Activated T-helper 1 cell treated with Interleukin-2 at 50 U/mL for 16 hours (primary cell): ENCODE results near the gene PIK3C2G.

Experiments used
- DNase-seq: peaks from one replicate; pipeline ENCODE4 v3.0.0-alpha.2; 2020; ENCODE audit warnings: low read depth

Gene PIK3C2G

DNA sequence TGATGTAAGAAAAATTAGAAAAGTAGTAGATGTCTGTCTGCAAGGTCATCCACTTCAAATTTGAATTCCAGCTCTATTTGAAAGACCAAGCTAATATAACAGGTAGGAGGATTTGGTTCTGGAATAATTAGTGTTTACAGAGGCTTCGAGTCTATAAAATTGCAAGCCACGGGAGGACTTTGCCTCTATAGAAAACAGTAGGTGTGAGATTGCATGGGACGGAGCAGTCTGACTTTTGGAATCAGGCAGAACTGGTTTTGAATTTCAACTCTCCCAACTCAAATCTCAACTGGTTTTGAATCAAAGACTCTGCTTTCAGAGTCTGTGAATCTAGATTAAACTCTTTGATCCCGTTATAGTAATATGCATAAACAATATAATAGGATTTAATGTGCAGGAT lies 82.4 kb downstream of the PIK3C2G start:
- no peak for DNase-seq

DNA sequence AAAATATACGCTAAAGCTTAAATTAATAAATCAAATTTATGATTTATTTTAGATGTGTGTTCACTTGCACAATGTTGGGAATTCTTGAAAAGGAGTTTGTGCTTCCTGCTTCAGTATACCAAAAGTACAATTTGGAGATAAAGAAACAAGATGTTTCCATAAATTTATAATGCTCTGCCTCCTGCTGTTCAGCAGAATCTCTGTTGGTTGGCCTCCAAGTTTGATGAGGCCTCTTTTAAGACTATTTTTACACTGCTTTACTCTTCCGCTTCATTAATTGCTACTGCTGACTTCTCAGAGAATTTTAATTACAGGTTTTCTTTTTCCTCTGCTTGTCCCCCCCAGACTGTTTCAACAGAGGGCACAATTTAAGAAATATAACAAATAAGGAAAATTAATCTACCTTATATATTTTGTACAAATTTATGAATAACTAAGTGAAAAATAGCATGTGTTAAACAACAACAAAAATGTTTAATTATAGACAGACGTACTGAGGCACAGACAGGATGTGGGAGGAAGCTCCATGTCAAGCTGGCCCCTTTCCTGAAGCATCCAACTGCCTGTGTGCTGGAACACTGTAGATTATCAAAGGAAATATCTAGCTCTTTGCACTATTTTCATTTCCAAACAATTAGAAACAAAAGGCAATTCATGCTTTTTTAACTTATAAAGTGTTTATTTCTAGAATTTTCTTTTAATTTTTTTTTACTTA lies 83.9 kb downstream of the PIK3C2G start:
- no peak for DNase-seq

DNA sequence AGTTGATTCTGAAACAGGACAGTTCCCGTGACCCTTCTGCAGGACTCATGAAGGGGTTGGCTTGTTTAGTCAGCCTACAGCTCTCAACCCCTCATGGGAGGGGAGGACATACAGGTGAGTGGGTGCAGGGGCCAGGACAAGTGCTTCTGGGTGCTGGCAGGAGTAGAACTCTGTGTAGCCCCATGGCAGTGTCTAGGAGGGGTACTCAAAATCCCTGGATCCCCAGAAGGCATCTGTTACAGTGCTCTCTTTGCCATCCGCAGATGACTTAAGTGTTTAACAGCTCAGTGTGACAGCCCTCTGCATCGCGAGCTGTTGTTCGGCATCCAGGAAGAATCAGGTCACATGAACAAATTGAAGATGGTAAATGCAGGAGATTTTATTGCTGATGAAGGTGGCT lies 91.0 kb downstream of the PIK3C2G start:
- DNase-seq: no peak

DNA sequence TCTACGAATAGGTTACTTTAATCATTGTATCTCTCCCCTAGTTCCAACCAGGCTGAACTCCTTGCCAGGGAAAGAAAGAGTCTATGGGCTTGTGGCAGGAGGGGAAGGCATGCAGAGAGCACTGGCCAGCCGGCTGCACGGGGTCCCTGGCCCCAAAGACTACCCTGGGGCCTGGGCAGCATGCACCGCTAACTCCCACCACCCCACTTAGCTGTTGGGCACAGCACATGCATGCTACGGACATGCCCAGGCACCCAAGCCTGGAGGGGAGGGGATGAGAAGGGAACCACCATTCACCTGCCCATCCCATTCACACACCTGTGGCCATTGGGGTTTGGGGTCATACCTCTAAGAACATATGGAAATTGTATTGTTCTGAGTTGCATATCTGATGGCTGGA lies 94.1 kb downstream of the PIK3C2G start:
- DNase-seq: no peak

DNA sequence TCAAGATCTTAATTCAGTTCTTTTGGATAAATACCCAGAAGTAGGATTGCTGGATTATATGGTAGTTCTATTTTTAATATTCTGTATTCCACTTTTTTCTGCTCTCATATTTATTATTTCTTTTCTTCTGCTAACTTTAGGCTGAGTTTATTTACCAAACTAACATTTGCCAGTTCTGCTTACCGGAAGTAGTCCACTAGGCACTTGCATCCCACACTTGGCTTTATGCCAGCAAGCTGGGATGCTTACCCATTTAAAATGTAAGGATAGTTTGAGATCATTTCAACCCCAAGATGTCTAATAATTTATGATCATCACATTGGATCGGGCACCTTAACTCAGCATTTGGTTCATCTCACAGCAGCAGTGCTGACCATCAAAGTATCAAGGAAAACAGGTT lies 96.8 kb downstream of the PIK3C2G start:
- no peak for DNase-seq

DNA sequence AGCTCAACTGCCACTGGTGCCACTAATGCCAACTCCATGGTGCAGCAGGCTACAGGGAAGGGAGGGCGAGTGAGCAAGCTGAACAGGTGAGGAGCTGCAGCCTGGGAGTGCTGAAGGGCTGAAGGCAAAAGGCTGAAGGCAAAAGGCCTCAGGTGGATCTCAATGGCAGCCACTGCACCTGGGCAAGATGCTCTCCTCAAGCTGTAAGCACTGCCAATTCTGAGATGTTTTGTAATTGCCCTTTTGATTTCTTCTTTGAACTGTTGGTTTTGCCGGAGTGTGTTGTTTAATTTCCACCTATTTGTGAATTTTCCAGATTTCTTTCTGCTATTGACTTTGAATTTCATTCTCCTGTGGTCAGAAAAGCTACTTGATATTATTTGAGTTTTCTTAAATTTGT lies 97.6 kb downstream of the PIK3C2G start:
- no peak for DNase-seq

DNA sequence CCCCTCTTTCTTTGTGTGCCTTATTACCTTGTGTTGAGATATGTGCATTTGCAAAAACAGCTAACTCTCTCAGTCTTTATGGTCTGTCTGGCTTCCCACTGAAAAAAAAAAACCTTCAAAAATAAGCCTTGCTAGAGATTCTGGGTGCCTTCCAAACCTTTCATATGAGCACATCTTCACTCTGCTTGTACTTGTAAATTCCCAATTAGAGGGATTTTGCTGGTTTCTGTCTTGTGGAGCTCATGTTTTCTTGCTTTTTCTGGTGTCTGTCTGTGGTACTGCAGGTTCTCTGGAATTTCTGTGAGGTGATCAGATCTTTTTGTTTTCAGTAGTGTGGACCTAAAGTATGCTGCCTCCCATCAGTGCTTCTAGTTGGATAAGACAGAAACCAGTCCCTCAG lies 100.1 kb downstream of the PIK3C2G start:
- DNase-seq: no peak

DNA sequence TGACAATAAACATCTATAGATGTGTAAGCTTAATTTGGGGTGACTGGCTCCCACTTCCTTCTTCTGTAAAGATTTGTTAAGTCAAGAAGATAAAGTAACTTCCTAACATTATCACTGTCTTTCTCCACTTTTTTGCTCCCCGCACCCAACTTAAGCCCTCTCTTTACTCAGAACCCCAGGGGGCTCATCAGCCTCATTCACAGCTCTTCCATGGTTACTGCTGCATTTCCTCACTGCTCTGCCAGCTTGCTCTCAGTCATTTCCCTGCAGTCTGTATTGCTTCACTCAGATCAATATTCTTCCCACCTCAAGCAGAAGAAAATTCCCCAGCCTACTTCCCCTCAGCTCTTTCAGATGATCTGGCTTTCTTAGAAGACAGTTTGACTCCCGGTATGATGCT lies 102.0 kb downstream of the PIK3C2G start:
- no peak for DNase-seq

DNA sequence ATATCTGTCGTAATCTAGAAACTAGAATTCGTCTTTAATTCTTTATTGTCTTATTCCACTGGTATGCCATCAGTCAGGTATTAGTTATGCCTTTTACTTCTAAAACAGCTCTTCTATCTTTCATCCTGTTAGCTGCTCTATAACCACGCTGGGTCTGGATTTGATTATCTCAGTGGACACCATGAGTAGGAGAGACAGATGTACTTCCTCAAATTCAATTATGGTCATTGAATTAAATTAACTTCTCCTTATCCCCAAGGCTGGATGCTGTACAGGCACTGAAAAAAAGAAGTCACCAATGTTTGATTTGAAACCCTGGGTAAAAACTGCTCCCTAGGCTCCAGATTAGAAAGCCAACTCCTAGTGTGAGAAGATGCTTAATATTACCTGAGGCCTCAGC lies 107.3 kb downstream of the PIK3C2G start:
- DNase-seq: no peak

DNA sequence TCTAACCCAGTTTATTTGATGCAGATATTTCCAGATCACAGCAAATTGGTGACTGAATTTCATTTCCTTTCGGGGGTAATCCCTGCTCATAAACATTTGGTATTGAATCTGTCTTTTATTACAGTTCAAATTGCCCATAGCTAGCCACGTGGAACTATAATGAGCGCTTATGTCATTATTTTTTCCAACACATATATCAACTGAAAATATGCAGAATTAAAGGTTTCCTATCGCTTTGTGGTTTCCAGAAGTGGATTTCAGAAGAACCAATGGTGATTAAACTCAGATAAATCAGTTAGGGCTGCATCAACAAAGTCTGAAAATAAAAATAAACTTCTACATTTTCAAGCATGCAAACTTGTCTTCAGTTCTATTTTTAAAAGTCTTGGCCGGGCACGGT lies 111.9 kb downstream of the PIK3C2G start:
- no peak for DNase-seq

DNA sequence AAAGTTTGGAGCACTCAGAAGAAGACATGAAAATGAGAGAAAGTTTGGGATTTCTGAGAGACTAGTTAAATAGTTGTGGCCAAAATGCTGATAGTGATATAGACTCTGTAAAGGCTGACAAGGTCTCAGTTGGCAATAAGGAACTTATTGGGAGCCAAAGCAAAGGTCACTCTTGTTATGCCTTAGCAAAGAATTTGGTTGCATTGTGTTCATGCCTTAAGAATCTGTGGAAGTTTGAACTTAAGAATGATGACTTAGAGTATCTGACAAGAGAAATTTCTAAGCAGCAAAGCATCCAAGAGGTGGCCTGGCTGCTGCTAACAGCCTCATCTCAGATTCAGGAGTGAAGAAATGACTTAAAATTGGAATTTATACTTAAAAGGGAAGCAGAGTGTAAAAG lies 113.8 kb downstream of the PIK3C2G start:
- DNase-seq: no peak

DNA sequence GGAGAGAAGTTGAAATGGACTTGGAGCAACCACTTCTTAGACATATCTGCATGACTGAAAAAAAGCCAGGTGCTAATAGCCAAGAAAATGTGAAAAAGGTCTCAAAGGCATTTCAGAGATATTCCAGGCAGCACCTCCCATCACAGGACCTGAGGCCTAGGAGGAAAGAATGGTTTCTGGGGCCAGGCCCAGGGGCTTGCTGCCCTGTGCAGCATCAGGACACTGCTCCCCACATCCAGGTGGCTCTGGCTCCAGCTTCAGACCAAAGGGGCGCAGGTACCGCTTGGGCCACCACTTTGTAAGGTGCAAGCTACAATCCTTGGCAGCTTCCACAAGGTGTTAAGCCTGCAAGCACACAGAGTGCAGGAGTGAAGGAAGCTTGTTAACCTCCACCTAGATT lies 114.3 kb downstream of the PIK3C2G start:
- DNase-seq: no peak

DNA sequence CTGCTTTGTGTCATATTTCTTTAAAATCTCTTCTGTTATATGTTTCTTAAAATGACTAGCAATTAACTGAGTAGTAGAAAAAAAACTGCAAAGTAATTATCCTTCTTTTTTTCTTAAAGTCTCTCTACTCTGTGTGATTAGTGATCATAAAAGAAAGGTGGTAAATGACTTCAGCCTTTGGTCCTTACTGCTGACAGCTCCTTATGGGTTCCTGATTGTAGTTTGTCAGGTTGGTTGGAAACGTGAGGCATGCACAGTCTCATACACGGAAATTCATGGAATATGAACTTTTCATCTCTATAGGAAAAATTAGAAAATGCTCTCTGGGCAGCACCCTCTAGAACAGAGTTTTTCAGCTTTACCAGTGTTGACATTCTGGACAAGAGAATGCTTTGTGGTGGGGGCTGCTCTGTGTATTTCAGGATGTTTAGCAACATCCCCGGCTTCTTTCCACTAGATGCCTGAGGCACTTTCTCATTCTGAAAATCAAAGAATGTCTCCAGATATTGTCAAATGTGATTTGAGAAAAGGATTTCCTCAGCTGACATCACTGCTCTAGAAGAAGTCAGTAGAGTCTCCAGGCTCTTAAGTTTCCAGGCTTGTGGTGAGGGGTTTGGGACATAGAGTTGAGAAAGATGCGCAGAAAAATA lies 121.0 kb downstream of the PIK3C2G start:
- no peak for DNase-seq

DNA sequence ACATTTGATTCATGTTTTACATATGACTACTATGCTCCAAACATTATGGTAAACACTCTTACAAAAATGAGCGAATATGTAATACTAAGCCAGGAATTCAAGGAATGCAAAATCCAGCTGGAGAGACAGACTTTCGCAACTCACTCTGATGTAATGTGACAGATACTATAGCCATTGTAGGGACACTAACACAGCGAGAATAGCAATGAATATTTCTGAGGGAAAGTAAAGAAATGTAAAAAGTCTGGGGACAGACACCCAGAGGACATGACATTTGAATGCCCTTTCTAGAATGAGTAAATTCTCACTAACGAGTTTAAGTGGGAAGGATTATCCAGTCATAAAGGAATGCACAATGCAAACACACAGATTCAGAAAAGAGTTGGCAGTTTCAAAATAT lies 121.9 kb downstream of the PIK3C2G start:
- DNase-seq: no peak

DNA sequence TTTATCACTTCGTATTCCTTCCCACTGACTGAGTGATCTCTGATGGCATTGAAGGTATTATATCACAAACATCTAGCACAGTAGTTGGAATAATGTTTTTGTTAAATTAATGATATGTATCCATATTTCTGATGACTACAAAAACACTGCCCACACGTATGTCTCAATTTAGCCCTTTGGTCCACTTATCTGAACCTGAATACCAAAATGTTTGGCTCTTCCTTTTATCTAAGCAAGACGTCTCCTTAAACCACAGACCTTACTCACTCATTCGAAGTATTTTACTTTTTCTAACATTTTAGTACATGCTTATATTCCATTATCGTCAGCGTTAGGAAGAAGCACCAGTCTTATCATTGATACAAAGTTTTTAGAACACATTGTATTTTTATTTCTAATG lies 126.4 kb downstream of the PIK3C2G start:
- DNase-seq: no peak

DNA sequence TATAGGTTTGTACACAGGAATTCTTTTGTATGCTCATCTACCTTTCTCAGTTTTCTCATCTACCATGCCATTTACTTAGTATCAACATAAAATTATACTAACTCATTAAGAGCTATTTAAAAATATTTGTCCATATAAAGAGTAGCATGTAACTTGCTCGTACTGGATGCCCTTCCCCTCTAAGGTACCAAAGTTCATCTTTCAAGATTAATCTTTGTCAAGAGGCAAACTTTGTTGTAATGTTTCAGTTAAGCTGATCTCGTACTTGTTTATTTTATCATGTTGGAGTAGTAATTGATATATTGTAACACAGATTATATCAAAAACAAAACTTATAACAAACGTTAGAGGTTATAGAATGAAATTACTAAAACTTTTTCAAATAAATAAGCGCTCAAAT lies 128.5 kb downstream of the PIK3C2G start:
- no peak for DNase-seq

DNA sequence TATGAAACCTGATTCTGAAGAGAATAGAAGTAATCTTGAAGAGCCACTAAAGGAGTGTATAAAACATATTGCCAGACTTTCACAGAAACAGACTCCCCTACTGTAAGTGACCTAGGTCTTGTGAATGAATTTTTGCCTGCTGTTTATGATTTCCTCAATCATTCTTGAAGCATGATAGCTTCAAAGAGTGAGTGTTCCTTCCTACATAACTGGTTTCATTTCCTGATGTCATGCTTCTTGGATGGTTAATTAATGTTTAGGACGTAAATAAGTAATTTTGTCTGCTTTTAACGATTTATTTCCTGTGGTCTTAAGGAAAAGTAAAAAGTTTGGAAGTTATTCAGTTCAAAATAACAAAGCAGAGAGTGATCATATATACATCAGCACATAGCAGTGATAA lies 129.8 kb downstream of the PIK3C2G start:
- DNase-seq: no peak

DNA sequence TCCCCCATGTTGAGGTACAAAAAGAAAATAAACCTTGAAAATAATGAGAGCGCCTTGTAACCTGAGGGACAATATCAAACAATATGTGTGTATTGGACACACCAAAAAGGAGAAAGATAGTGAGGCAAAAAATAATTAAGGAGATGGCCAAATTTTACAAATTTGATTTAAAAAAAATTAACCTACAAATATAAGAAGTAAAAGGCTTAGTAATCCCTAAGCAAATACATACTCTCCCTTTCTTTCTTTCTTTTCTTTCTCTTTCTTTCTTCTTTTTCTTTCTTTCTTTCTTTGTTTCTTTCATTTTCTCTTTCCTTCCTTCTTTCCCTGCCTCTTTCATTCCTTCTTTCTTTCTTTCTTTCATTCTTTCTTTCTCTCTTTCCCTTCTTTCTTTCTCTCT lies 133.4 kb downstream of the PIK3C2G start:
- DNase-seq: no peak

DNA sequence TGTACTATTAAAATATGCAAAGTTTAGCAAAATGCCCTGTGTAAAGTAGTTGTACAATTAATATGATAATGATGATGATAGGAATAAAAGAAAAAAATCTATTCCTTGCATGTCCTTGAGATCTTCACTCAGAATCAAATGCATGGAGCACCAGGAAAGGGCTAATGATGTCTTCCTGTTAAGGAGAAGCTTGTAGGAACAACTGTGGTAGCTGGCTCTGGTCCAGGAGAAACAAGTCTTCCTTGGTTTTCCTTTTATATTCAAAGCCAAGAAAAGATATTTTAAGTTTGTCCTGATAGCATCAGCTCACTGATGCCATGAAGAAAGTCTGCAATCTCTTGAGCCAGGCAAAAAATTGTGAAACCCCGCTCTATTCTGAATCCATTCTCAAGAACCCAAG lies 138.9 kb downstream of the PIK3C2G start:
- DNase-seq: no peak

DNA sequence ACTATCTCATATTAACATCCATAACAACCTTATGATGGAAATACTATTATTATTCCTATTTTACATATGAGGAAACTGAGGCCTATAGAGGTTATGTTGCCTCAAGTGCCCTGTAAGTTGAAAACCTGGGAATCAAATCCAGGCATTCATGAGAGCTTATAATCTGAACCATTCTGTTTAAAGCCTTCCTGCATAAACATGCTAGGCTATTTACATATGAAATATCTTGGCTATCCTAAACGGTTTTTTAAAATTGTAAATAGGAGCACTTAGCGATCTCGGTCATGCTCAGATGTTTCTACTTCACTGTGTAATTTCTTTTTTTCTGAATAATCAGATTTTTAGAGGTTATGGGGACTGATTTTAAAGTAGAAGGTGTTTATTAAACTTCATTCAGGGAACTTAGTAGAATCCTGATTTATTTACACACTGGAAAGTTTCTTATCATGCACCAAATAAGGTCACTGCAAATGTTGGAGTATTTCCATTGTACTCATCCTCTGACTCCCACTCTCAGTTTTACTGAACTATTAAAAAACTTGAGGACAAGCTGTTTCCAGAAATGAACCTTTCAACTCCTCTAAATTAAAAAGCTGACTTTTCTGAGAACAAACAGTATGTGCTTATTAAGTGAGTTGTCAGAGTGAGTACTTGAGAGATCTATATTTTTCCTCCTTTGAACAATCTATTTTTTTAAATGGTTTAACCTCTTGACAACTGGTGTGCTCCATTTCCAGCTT lies 141.7 kb downstream of the PIK3C2G start:
- DNase-seq: no peak

DNA sequence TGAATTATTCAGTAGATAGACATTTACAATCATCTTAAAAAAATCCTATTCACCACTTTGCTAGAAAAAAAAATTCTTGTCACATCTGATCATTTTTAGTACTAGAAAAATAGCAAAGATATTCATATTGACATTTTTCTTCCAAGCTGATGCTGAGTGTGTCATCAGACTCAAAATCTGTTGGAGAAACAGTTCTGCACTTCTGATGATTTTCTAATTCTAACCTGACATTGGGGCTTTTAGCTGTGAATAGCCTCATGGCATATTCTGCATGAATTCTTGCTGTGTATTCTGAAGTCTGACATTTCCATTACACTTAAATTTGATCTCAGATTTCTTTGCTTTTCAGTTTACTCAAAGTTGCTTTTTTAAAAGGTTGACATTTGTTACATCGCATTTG lies 150.1 kb downstream of the PIK3C2G start:
- no peak for DNase-seq

DNA sequence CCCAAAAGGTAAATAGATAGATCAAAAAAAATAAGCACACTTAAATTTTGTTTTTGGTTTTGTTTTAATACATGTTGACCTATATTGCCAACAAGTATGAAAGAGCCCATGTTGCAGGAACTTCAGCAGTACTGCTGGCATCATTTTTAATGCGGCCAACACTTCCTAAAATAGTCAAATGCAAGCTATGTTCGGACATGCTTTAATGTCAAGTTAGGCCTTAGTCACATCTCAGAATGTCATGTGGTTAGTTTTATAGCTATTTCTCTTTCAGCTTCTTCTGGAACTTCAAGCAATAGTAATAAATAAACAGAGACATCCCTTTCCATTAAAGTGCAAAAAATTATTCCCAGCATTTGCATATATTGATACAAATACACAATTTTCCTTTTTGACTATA lies 153.4 kb downstream of the PIK3C2G start:
- DNase-seq: no peak

DNA sequence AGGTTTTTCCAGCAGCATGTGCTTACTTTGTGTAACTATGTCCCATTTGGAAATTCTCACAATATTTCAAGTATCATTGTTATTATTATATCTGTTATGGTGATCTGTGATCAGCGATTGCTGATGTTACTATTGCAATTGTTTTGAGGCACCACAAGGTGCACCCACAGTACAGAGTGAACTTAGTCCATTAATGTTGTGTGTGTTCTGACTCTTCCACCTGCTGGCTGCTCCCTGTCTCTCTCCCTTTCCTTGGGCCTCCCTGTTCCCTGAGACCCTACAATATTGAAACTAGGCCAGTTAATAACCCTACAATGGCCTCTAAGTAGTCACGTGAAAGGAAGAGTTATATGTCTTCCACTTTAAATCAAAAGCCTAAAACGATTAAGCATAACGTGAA lies 153.9 kb downstream of the PIK3C2G start:
- no peak for DNase-seq

DNA sequence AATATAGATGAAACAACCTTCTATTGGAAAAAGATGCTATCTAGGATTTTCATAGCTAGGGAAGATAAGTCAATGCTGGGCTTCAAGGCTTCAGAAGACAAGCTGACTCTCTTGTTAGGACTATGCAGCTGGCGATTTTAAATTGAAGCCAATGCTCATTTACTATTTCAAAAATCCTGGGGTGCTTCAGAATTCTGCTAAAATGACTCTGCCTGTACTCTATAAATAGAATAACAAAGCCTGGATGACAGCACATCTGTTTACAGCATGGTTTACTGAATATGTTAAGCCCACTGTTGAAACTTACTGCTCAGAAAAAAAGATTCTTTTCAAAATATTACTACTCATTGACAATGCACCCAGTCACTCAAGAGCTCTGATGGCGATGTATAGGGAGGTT lies 155.1 kb downstream of the PIK3C2G start:
- no peak for DNase-seq
